WTC11 (cell line): Measurements from ENCODE around the gene GGCX.

ENCODE experiments used
- CREM ChIP-seq: sonication (generic); formaldehyde crosslinking; IDR thresholded peaks from 2 replicates; pipeline ENCODE4 v1.8.1; 2022; ENCODE audit warnings: mild to moderate bottlenecking, missing genetic modification reagents, moderate library complexity
- FOXJ3 ChIP-seq: sonication (generic); formaldehyde crosslinking; IDR thresholded peaks from 2 replicates; pipeline ENCODE4 v1.9.0; 2021; ENCODE audit warnings: missing genetic modification reagents, mild to moderate bottlenecking, borderline replicate concordance
- JAZF1 ChIP-seq: fragments of 250-450 bp; sonication (Bioruptor Pico); IDR thresholded peaks from 2 replicates; pipeline ENCODE4 v1.9.0; 2021; ENCODE audit warnings: moderate library complexity, mild to moderate bottlenecking, inconsistent platforms
- JUN ChIP-seq: sonication (generic); formaldehyde crosslinking; IDR thresholded peaks from 2 replicates; pipeline ENCODE4 v1.8.0; 2023; ENCODE audit warnings: mild to moderate bottlenecking, missing genetic modification reagents
- TF ChIP-seq, protein P1 (sequence below): sonication (generic); formaldehyde crosslinking; IDR thresholded peaks from 2 replicates; pipeline ENCODE4 v1.8.0; 2022; ENCODE audit warnings: mild to moderate bottlenecking, missing genetic modification reagents
- TF ChIP-seq, protein P2 (sequence below): fragments of 200-600 bp; IDR thresholded peaks from 2 replicates; pipeline ENCODE4 v1.8.0; 2022; ENCODE audit warnings: antibody characterized with exemption
- TF ChIP-seq, protein P3 (sequence below): sonication (generic); formaldehyde crosslinking; IDR thresholded peaks from 2 replicates; pipeline ENCODE4 v1.8.0; 2023; ENCODE audit warnings: missing genetic modification reagents
- TF ChIP-seq, protein P4 (sequence below): sonication (generic); formaldehyde crosslinking; IDR thresholded peaks from 2 replicates; pipeline ENCODE4 v1.8.1; 2023; ENCODE audit warnings: mild to moderate bottlenecking, missing genetic modification reagents, moderate library complexity
- TF ChIP-seq, protein P5 (sequence below): sonication (generic); formaldehyde crosslinking; IDR thresholded peaks from 2 replicates; pipeline ENCODE4 v1.8.0; 2022; ENCODE audit warnings: mild to moderate bottlenecking, missing genetic modification reagents

DNA sequence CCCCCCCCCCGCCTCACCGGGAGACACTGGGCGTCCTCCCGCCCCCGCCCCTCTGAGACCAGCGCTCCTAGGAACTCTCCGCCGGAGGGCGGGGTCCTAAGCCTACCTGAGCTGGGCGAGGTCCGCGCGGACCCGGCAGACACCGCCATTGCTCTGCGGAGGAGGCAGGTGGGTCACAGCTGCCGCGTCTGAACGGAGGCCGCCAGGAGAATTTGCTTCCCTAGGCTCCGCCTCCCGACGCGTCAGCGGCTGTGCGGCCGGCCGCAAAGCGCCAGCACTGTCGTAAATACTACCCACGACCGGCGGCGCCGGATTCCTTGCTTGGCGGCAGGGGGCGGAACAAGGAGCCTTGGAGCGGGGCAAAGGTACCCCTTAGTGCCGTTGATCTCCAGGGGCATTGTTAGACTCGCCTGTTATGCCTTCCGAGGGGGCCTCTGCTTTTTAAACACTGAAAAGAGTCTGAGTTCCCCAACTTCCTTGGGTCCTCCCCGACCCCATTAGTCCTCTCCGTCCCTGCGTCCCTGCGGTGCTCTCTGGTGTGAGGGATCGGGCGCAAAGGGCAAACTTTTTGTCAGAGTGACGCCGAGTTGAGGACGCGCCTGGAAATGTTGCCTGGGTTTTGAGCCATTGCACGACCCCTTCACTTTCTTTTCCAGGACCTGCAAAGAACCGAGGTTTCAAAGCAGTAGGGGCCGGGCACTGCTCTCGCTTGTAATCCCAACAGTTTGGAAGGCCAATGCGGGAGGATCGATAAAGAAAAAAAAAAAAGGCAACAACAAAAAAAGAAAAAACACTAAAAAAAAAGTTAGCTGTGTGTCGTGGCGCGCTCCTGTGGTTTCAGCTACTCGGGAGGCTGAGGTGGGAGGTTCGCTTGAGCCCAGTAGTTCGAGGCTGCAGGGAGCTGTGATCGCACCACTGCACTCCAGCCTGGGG, at the start of gene GGCX:
- TF ChIP-seq FOXJ3 (no peak), JAZF1 (no peak), CREM (CRISPR knock-in tag) (peak; percentile 90; the same call in 1 of the 2 replicates), JUN (CRISPR knock-in tag) (no peak)
- TF ChIP-seq, protein P1, sequence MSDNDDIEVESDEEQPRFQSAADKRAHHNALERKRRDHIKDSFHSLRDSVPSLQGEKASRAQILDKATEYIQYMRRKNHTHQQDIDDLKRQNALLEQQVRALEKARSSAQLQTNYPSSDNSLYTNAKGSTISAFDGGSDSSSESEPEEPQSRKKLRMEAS (CRISPR knock-in tag) = peak; percentile 67; the same call in 1 of the 2 replicates
- TF ChIP-seq, protein P2, sequence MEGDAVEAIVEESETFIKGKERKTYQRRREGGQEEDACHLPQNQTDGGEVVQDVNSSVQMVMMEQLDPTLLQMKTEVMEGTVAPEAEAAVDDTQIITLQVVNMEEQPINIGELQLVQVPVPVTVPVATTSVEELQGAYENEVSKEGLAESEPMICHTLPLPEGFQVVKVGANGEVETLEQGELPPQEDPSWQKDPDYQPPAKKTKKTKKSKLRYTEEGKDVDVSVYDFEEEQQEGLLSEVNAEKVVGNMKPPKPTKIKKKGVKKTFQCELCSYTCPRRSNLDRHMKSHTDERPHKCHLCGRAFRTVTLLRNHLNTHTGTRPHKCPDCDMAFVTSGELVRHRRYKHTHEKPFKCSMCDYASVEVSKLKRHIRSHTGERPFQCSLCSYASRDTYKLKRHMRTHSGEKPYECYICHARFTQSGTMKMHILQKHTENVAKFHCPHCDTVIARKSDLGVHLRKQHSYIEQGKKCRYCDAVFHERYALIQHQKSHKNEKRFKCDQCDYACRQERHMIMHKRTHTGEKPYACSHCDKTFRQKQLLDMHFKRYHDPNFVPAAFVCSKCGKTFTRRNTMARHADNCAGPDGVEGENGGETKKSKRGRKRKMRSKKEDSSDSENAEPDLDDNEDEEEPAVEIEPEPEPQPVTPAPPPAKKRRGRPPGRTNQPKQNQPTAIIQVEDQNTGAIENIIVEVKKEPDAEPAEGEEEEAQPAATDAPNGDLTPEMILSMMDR = no peak
- TF ChIP-seq, protein P3, sequence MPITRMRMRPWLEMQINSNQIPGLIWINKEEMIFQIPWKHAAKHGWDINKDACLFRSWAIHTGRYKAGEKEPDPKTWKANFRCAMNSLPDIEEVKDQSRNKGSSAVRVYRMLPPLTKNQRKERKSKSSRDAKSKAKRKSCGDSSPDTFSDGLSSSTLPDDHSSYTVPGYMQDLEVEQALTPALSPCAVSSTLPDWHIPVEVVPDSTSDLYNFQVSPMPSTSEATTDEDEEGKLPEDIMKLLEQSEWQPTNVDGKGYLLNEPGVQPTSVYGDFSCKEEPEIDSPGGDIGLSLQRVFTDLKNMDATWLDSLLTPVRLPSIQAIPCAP (CRISPR knock-in tag) = 0 out of 2 replicates have a peak, but pooled peaks have one; percentile 47
- TF ChIP-seq, protein P4, sequence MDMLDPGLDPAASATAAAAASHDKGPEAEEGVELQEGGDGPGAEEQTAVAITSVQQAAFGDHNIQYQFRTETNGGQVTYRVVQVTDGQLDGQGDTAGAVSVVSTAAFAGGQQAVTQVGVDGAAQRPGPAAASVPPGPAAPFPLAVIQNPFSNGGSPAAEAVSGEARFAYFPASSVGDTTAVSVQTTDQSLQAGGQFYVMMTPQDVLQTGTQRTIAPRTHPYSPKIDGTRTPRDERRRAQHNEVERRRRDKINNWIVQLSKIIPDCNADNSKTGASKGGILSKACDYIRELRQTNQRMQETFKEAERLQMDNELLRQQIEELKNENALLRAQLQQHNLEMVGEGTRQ (CRISPR knock-in tag) = no peak; the same call in 1 of the 2 replicates
- TF ChIP-seq, protein P5, sequence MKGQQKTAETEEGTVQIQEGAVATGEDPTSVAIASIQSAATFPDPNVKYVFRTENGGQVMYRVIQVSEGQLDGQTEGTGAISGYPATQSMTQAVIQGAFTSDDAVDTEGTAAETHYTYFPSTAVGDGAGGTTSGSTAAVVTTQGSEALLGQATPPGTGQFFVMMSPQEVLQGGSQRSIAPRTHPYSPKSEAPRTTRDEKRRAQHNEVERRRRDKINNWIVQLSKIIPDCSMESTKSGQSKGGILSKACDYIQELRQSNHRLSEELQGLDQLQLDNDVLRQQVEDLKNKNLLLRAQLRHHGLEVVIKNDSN = peak; percentile 45; the same call in 1 of the 2 replicates
